ENCODE results near the gene ZNF333.
A peak's percentile ranks its signal among the peaks of the same experiment; 100 is the strongest.

The ZNF333 gene

GRCh38 chr19:14689598-14690503, at the start of gene ZNF333:
Gene ZNF333 (plus strand): TSS chr19:14690048. CDS start chr19:14693492, 3,444 bp downstream.
- peak; percentile 95 to 96 for DNase-seq

DNA sequence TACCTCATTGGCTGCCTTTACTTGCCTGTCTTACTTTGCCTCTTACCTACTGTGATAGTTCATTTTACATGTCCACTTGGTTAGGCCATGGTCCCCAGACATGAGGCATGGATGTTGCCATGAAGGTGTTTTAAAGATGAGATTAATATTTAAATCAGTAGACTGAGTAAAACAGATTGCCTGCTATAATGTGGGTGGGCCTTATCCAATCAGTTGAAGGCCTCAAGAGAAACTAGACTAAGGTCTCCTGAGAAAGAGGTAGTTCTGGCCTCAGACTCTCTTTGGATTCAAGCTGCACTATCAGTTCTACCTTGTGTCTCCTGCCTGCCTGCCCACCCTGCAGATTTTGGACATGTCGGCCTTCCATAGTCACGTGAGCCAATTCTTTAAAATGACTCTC, 41.3 kb upstream of the ZNF333 start:
- DNase-seq: no peak

- DNase-seq: no peak
Observed at GRCh38 chr19:14649020-14649419, 40.8 kb upstream of the ZNF333 start.

DNA sequence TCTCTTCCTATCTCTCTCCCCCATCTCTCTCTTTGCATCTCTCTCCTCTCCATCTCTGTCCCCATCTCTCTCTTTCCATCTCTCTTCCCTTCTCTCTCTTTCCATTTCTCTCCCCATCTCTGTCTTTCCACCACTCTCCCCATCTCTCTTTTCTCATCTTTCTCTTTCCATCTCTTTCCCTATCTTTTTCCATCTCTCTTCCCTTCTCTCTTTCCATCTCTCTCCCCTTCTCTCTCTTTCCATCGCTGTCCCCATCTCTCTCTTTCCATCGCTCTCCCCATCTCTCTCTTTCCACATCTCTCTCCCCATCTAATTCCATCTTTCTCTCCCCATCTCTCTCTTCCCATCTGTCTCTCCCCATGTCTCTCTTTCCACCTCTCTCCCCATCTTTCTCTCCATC, 39.7 kb upstream of the ZNF333 start:
- no peak for DNase-seq

- DNase-seq: no peak
Observed at GRCh38 chr19:14654786-14655560, 34.9 kb upstream of the ZNF333 start.

DNA sequence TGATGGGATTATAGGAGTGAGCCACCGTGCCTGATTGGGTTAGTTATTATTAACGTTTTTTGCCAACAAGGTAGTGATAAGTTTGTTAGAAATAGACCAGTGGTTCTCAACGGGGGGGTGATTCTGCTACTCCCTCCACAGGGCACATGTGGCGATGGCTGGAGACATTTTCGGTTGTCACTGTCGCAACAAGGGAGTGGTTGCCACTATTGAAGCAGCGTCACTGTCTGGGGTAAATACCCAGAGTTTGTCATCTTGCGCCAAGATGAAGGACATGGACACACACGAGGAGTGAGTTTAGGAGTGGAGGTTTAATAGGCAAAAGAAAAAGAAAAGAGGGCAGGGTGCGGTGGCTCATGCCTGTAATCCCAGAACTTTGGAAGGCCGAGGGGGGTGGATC, 34.1 kb upstream of the ZNF333 start:
- no peak for DNase-seq

GRCh38 chr19:14659874-14660489, 29.9 kb upstream of the ZNF333 start:
- no peak for DNase-seq

DNA sequence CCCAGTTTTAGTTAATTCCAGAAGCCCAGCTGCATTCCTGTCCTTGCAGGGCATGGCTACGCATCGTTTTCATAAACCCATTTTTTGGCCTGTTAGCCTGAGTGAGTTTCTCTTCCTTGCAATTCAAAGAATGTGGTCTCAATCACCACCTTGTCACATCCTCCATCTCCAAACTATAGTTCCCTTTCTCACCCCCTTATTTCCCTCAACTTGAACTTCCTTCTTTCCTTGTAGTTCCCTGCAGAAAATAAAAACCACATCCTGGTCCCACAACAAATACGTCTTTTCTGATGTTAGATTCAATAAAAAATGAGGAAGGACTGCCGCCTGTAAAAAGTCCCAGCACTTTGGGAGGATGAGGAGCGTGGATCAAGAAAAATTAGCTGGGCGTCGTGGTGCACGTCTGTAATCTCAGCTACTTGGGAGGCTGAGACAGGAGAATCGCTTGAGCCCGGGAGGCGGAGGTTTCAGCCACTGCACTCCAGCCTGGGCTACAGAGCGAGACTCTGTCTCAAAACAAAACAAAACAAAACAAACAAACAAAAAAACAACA, 28.4 kb upstream of the ZNF333 start:
- DNase-seq: peak in 1 of 2 donors; percentile 30

- no peak for DNase-seq
Observed at GRCh38 chr19:14669940-14670339, 19.9 kb upstream of the ZNF333 start.

- no peak for DNase-seq
Observed at GRCh38 chr19:14670408-14670807, 19.4 kb upstream of the ZNF333 start.

- DNase-seq: peak; percentile 25 to 47
Observed at GRCh38 chr19:14672188-14672872, 17.5 kb upstream of the ZNF333 start.

DNA sequence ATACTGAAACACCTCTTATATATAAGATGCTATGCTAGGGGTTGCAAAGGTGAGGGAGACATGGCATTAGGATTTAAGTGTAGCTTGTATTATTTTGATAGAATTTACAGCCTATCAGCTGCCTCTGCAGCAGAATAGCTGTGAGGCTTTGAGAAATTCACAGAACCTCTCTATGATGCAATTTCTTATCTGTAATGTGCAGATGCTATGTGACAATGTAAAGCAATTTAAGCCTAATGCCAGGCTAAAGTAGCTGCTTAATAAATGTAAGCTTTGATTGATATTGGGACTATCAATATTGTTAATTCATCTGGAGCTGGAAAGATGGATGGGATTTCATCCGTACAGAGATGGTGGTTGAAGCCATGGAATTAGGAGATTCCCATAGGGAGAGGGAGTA, 16.8 kb upstream of the ZNF333 start:
- DNase-seq: no peak

GRCh38 chr19:14674764-14675163, 15.1 kb upstream of the ZNF333 start, which contains the start of gene ADGRE3:
Gene ADGRE3 (minus strand): TSS chr19:14674844. CDS start chr19:14674770, 74 bp downstream.
- peak in 1 of 2 donors; percentile 36 for DNase-seq

GRCh38 chr19:14676762-14677161, 13.1 kb upstream of the ZNF333 start:
- no peak for DNase-seq

GRCh38 chr19:14677464-14677863, 12.4 kb upstream of the ZNF333 start:
- DNase-seq: no peak

DNA sequence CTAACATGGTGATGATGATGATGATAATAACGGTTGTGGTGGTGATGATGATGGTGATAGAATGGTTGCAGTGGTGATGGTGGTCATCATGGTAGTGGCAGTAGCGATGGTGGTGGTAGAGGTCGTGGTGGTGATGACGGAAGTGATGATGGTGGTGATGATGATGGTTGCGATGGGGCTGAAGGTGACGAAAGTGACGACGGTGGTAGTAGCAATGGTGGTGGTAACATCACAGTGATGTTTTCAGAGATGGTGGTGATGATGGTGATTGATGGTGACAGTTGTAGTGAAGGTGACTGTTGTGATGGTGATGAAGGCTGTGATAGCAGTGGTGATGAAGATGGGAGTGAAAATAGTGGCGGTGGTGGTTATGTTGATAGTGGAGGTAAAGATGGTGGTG, 11.6 kb upstream of the ZNF333 start:
- DNase-seq: no peak

DNA sequence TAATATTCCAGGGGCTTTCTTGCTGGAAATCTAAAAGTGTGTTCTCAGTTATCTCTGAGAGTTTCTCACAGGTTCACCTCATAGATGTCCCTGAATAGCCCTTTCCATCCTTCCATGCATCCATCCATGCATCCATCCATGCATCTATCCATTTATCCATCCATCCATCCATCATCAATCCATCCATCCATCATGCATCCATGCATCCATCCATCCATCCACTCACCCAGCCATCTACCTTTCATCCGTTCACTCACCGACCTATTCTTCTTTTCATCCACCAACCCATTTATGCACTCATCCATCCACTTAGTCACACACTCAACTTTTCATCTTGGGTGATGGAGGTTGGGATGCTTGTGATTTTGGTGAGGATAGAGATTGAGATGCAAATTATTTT, 7.8 kb upstream of the ZNF333 start:
- no peak for DNase-seq

GRCh38 chr19:14683439-14683838, 6.4 kb upstream of the ZNF333 start:
- peak; percentile 15 to 41 for DNase-seq

- DNase-seq: peak; percentile 37 to 43
Observed at GRCh38 chr19:14686411-14686810, 3.4 kb upstream of the ZNF333 start.

DNA sequence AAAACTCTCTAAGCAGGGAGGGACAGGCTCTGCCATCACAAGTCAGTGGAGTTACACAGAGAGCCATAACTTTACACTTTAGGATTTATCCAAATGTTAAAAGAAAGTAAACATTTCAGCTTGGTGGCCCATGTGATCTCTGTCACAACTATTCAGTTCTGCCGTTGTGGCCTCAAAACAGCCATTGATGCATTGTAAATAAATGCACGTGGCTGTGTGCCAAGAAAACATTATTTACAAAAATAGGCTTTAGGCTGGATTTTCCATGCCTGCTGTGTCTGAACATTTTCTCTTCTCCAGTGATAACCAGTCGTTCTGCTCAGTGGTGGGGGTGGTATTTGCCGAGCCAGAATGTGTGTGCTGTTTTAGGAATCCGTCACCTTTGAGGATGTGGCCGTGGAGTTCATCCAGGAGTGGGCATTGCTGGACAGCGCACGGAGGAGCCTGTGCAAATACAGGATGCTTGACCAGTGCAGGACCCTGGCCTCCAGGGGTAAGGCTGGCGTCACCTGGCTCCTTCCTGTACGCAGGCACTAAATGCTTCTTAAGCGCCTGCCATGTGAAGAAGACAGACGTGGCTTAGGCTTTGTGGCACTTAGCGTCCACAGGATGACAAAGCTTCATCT, 4.9 kb downstream of the ZNF333 start:
- no peak for DNase-seq

GRCh38 chr19:14695471-14695870, 5.6 kb downstream of the ZNF333 start:
- no peak for DNase-seq

- no peak for DNase-seq
Observed at GRCh38 chr19:14699641-14700040, 9.8 kb downstream of the ZNF333 start.

Measured in CD4-positive, alpha-beta T cell treated with Interleukin-1 beta for 1 hour (primary cell).